Neural progenitor cell (in vitro differentiated cells): ENCODE data around the gene SCAPER. TPM values are rescaled to one million over a fixed set of nuclear protein-coding genes. Genes with fewer than 3 reads are reported as not detected.
A peak's percentile ranks its signal among the peaks of the same experiment; 100 is the strongest.

ENCODE experiments used
- DNase-seq: peaks from one replicate; pipeline ENCODE4 v3.0.0-alpha.2; 2016; ENCODE audit warnings: low spot score
- H2AFZ ChIP-seq: fragments of 200-600 bp; sonication (generic); replicated peaks from 2 replicates; pipeline ENCODE4 v1.6.1; 2016; ENCODE audit warnings: antibody characterized with exemption
- H3F3A ChIP-seq: fragments of 200-600 bp; sonication (generic); 2 replicates; pipeline ENCODE4 v1.6.1; 2016; ENCODE audit warnings: antibody characterized with exemption, low read depth
- H3K27ac ChIP-seq: fragments of 200-600 bp; sonication (generic); 2 replicates; pipeline ENCODE4 v1.5.1; 2016; ENCODE audit warnings: mild to moderate bottlenecking
- H3K27me3 ChIP-seq: fragments of 200-600 bp; sonication (generic); 2 replicates; pipeline ENCODE4 v1.6.1; 2016; ENCODE audit warnings: mild to moderate bottlenecking, moderate library complexity
- H3K36me3 ChIP-seq: fragments of 200-600 bp; sonication (generic); 2 replicates; pipeline ENCODE4 v1.5.1; 2016
- H3K4me1 ChIP-seq: fragments of 200-600 bp; sonication (generic); 2 replicates; pipeline ENCODE4 v1.6.1; 2016; ENCODE audit warnings: mixed run types
- H3K4me2 ChIP-seq: fragments of 200-600 bp; sonication (generic); 2 replicates; pipeline ENCODE4 v1.6.1; 2016
- H3K4me3 ChIP-seq: fragments of 200-600 bp; sonication (generic); 2 replicates; pipeline ENCODE4 v1.5.1; 2016
- H3K79me2 ChIP-seq: fragments of 200-600 bp; sonication (generic); 2 replicates; pipeline ENCODE4 v1.6.1; 2016; ENCODE audit warnings: low read depth
- H3K9ac ChIP-seq: fragments of 200-600 bp; sonication (generic); 2 replicates; pipeline ENCODE4 v1.6.1; 2016
- H3K9me3 ChIP-seq: fragments of 200-600 bp; sonication (generic); 2 replicates; pipeline ENCODE4 v1.5.1; 2016; ENCODE audit warnings: low read depth
- H4K20me1 ChIP-seq: fragments of 200-600 bp; sonication (generic); 2 replicates; pipeline ENCODE4 v1.6.1; 2016; ENCODE audit warnings: low read depth
- H3K27ac Mint-ChIP-seq: 3 replicates; pipeline ENCODE4 v1.8.0; 2021; ENCODE audit warnings: mixed read lengths
- H3K27me3 Mint-ChIP-seq: 2 replicates; pipeline ENCODE4 v1.8.0; 2022; ENCODE audit warnings: low read depth, mild to moderate bottlenecking, inconsistent platforms, moderate library complexity, mixed read lengths; ENCODE audit not compliant: insufficient read depth
- H3K36me3 Mint-ChIP-seq: 3 replicates; pipeline ENCODE4 v1.8.0; 2021; ENCODE audit warnings: mixed read lengths
- H3K4me1 Mint-ChIP-seq: 3 replicates; pipeline ENCODE4 v1.8.0; 2021; ENCODE audit warnings: mixed read lengths
- H3K4me3 Mint-ChIP-seq: 3 replicates; pipeline ENCODE4 v1.8.0; 2021; ENCODE audit warnings: mild to moderate bottlenecking, moderate library complexity, mixed read lengths
- H3K9me3 Mint-ChIP-seq: 3 replicates; pipeline ENCODE4 v1.8.0; 2020; ENCODE audit warnings: mixed read lengths
- CTCF ChIP-seq: fragments of 200-600 bp; sonication (generic); IDR thresholded peaks from 2 replicates; pipeline ENCODE4 v1.5.1; 2017; ENCODE audit warnings: antibody characterized with exemption, mild to moderate bottlenecking
- EZH2 ChIP-seq: fragments of 200-600 bp; sonication (generic); IDR thresholded peaks from 2 replicates; pipeline ENCODE4 v1.6.1; 2017; ENCODE audit warnings: antibody characterized with exemption, mild to moderate bottlenecking, moderate library complexity
- EZH2phosphoT487 ChIP-seq: fragments of 200-600 bp; sonication (generic); IDR thresholded peaks from 2 replicates; pipeline ENCODE4 v1.6.1; 2017; ENCODE audit warnings: antibody characterized with exemption
- total RNA-seq: library from RNA; depleted of rRNA; stranded (reverse); fragments of >200 nt; gene quantifications from 2 replicates; pipeline ENCODE4 v1.2.3, GENCODE V29; 2015; ENCODE audit warnings: low replicate concordance

The SCAPER gene
- total RNA-seq, 1 donor from 2014 or later = 20.4 TPM

- Mint-ChIP-seq H3K36me3 (no peaks in the 10 kb centered on the region), H3K4me3 (peak overlapping the region; percentile 79), H3K27me3 (peaks cover 82% of the 10 kb centered on the region), H3K4me1 (peaks cover 46% of the 10 kb centered on the region), H3K27ac (no peak overlapping the region), H3K9me3 (no peaks in the 10 kb centered on the region)
- Histone ChIP-seq H3K4me1 (peaks cover 23% of the 10 kb centered on the region), H3K79me2 (no peaks in the 10 kb centered on the region), H3K9ac (no peak overlapping the region), H3K4me2 (peak overlapping the region; percentile 71), H2AFZ (peak overlapping the region; percentile 52), H3K4me3 (peak overlapping the region; percentile 31), H4K20me1 (peaks cover 82% of the 10 kb centered on the region), H3K36me3 (no peaks in the 10 kb centered on the region), H3K27ac (no peak overlapping the region), H3K27me3 (peaks cover 100% of the 10 kb centered on the region), H3F3A (peaks cover 58% of the 10 kb centered on the region), H3K9me3 (no peaks in the 10 kb centered on the region)
- TF ChIP-seq EZH2 (peak; percentile 61), EZH2phosphoT487 (peak; percentile 75), CTCF (peak; percentile 50)
- peak; percentile 83 for DNase-seq
Measured at GRCh38 chr15:76340803-76341365, 564.3 kb downstream of the SCAPER start.

- H3K27ac Mint-ChIP-seq = no peak overlapping the region
- H4K20me1 ChIP-seq = peaks cover 76% of the 10 kb centered on the region
- TF ChIP-seq EZH2 (peak; percentile 90), EZH2phosphoT487 (peak; percentile 88), CTCF (no peak)
- no peaks in the 10 kb centered on the region for H3K36me3 Mint-ChIP-seq
- H3K4me2 ChIP-seq = peak overlapping the region; percentile 71
- peak; percentile 78 for DNase-seq
- peaks cover 59% of the 10 kb centered on the region for H3F3A ChIP-seq
- no peaks in the 10 kb centered on the region for H3K36me3 ChIP-seq
- H3K4me1 ChIP-seq = peaks cover 27% of the 10 kb centered on the region
- peak overlapping the region; percentile 79 for H3K4me3 Mint-ChIP-seq
- no peak overlapping the region for H3K9ac ChIP-seq
- peaks cover 48% of the 10 kb centered on the region for H3K4me1 Mint-ChIP-seq
- H3K27me3 ChIP-seq = peaks cover 100% of the 10 kb centered on the region
- no peaks in the 10 kb centered on the region for H3K79me2 ChIP-seq
- peak overlapping the region; percentile 31 for H3K4me3 ChIP-seq
- H3K9me3 Mint-ChIP-seq = no peaks in the 10 kb centered on the region
- H3K27ac ChIP-seq = no peak overlapping the region
- H3K9me3 ChIP-seq = no peaks in the 10 kb centered on the region
- H3K27me3 Mint-ChIP-seq = peaks cover 82% of the 10 kb centered on the region
- peak overlapping the region; percentile 52 for H2AFZ ChIP-seq
Measured at GRCh38 chr15:76340198-76340802, 564.8 kb downstream of the SCAPER start.

- H3F3A ChIP-seq = peaks cover 54% of the 10 kb centered on the region
- DNase-seq = peak; percentile 62
- H3K4me1 Mint-ChIP-seq = peaks cover 48% of the 10 kb centered on the region
- peak overlapping the region; percentile 31 for H3K4me3 ChIP-seq
- H3K9ac ChIP-seq = no peak overlapping the region
- peak overlapping the region; percentile 71 for H3K4me2 ChIP-seq
- no peaks in the 10 kb centered on the region for H3K79me2 ChIP-seq
- H2AFZ ChIP-seq = peak overlapping the region; percentile 52
- peaks cover 27% of the 10 kb centered on the region for H3K4me1 ChIP-seq
- H3K27me3 ChIP-seq = peaks cover 100% of the 10 kb centered on the region
- TF ChIP-seq EZH2phosphoT487 (peak; percentile 69), EZH2 (peak; percentile 26), CTCF (no peak)
- no peaks in the 10 kb centered on the region for H3K36me3 ChIP-seq
- no peak overlapping the region for H3K27ac ChIP-seq
- no peaks in the 10 kb centered on the region for H3K9me3 ChIP-seq
- no peak overlapping the region for H3K27ac Mint-ChIP-seq
- no peaks in the 10 kb centered on the region for H3K36me3 Mint-ChIP-seq
- peak overlapping the region; percentile 79 for H3K4me3 Mint-ChIP-seq
- H4K20me1 ChIP-seq = peaks cover 69% of the 10 kb centered on the region
- peaks cover 84% of the 10 kb centered on the region for H3K27me3 Mint-ChIP-seq
- H3K9me3 Mint-ChIP-seq = peaks cover 1% of the 10 kb centered on the region
Measured at GRCh38 chr15:76339305-76340197, 565.6 kb downstream of the SCAPER start.
